Stimulated activated CD8-positive, alpha-beta memory T cell treated with anti-CD3 and anti-CD28 coated beads, Interleukin-15, amount 100 ng/mL, for 24 hours (primary cell): ENCODE measurements around the gene PHKB.

Experiments
- DNase-seq: peaks from one replicate; pipeline ENCODE4 v3.0.0-alpha.2; 2020; ENCODE audit warnings: low read depth

PHKB gene

GRCh38 chr16:47568351-47568750, 107.2 kb downstream of the PHKB start:
- DNase-seq, result no peak

GRCh38 chr16:47571049-47571448, 109.9 kb downstream of the PHKB start:
- DNase-seq, result no peak

GRCh38 chr16:47571711-47572110, 110.6 kb downstream of the PHKB start:
- no peak for DNase-seq

GRCh38 chr16:47574091-47575054, 113.2 kb downstream of the PHKB start:
- DNase-seq, result no peak

GRCh38 chr16:47577029-47577428, 115.9 kb downstream of the PHKB start:
- DNase-seq, result no peak

- no peak for DNase-seq
These were observed 116.9 kb downstream of the PHKB start for GRCh38 chr16:47578033-47578432.

- no peak for DNase-seq
These were observed 117.4 kb downstream of the PHKB start for GRCh38 chr16:47578573-47578972.

GRCh38 chr16:47581114-47581513, 120.0 kb downstream of the PHKB start:
- no peak for DNase-seq

- no peak for DNase-seq
These were observed 123.5 kb downstream of the PHKB start for GRCh38 chr16:47584464-47585225.

- no peak for DNase-seq
These were observed 125.0 kb downstream of the PHKB start for GRCh38 chr16:47586121-47586520.

- no peak for DNase-seq
These were observed 129.3 kb downstream of the PHKB start for GRCh38 chr16:47590472-47590871.

- no peak for DNase-seq
These were observed 131.1 kb downstream of the PHKB start for GRCh38 chr16:47592232-47592631.

GRCh38 chr16:47599512-47599911, 138.4 kb downstream of the PHKB start:
- no peak for DNase-seq

GRCh38 chr16:47600376-47600775, 139.2 kb downstream of the PHKB start:
- DNase-seq, result no peak

- no peak for DNase-seq
These were observed 143.2 kb downstream of the PHKB start for GRCh38 chr16:47604306-47604705.

GRCh38 chr16:47611042-47611441, 149.9 kb downstream of the PHKB start:
- no peak for DNase-seq

GRCh38 chr16:47611848-47612493, 150.8 kb downstream of the PHKB start:
- no peak for DNase-seq

GRCh38 chr16:47612711-47613110, 151.6 kb downstream of the PHKB start:
- no peak for DNase-seq

GRCh38 chr16:47613251-47613650, 152.1 kb downstream of the PHKB start:
- DNase-seq, result no peak

- no peak for DNase-seq
These were observed 156.6 kb downstream of the PHKB start for GRCh38 chr16:47617732-47618131.

GRCh38 chr16:47622451-47623176, 161.5 kb downstream of the PHKB start:
- DNase-seq, result no peak

- no peak for DNase-seq
These were observed 163.4 kb downstream of the PHKB start for GRCh38 chr16:47624563-47624962.
